Measurements from ENCODE around the gene ARFGAP1.

Gene ARFGAP1

DNA sequence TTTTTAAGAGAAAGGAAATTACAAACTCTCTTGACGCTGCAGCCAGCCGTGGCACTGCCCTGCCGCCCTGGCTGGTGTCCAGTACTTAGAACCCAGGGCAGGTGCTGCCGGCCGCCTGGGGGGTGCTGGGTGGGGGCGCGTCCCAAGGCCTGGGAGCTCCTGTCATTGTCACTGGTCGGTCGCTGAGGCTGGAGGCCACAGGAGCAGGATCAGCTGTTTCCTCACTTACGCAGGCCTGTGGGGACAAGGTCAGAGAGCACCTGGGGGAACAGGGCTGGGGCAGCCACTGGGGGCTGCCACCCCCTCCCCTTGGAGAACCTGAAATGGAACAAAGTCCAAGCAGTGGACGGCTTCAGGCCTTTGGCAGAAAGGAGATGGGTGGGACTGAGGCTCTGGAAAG is 31.3 kb upstream of the ARFGAP1 start:
- Histone ChIP-seq H3K27ac (ENCODE audit: low read length) (no peak overlapping the region), H3K36me3 (replicated peaks; ENCODE audit: low read depth, low read length) (no peaks in the 10 kb centered on the region), H3K4me1 (ENCODE audit: low read length) (no peaks in the 10 kb centered on the region), H3K79me2 (ENCODE audit: low read length) (no peaks in the 10 kb centered on the region), H3K4me3 (ENCODE audit: low read length) (no peak overlapping the region), H4K20me1 (ENCODE audit: insufficient read depth, low read length) (no peaks in the 10 kb centered on the region), H3K27me3 (ENCODE audit: low read depth, low read length) (no peaks in the 10 kb centered on the region), H3K9ac (ENCODE audit: low read length) (no peak overlapping the region), H2AFZ (ENCODE audit: low read depth, low read length) (no peak overlapping the region), H3K9me3 (ENCODE audit: insufficient read depth, low read length) (no peaks in the 10 kb centered on the region), H3K4me2 (ENCODE audit: low read length) (no peak overlapping the region)
- TF ChIP-seq EZH2phosphoT487 (IDR thresholded peaks at IDR 0.05; ENCODE audit: low read depth), result no peak
- TF ChIP-seq CTCF (IDR thresholded peaks at IDR 0.05; ENCODE audit: low read depth, low read length), result no peak

GRCh38 chr20:63242736-63243135 is 29.9 kb upstream of the ARFGAP1 start:
- Histone ChIP-seq H3K36me3 (replicated peaks; ENCODE audit: low read depth, low read length) (no peaks in the 10 kb centered on the region), H3K27me3 (ENCODE audit: low read depth, low read length) (no peaks in the 10 kb centered on the region), H3K27ac (ENCODE audit: low read length) (no peak overlapping the region), H2AFZ (ENCODE audit: low read depth, low read length) (no peak overlapping the region), H3K4me1 (ENCODE audit: low read length) (no peaks in the 10 kb centered on the region), H4K20me1 (ENCODE audit: insufficient read depth, low read length) (no peaks in the 10 kb centered on the region), H3K4me2 (ENCODE audit: low read length) (no peak overlapping the region), H3K4me3 (ENCODE audit: low read length) (no peak overlapping the region), H3K9me3 (ENCODE audit: insufficient read depth, low read length) (no peaks in the 10 kb centered on the region), H3K79me2 (ENCODE audit: low read length) (no peaks in the 10 kb centered on the region), H3K9ac (ENCODE audit: low read length) (no peak overlapping the region)
- TF ChIP-seq CTCF (IDR thresholded peaks at IDR 0.05; ENCODE audit: low read depth, low read length) (no peak), EZH2phosphoT487 (IDR thresholded peaks at IDR 0.05; ENCODE audit: low read depth) (no peak)

- H3K4me1 ChIP-seq (ENCODE audit: low read length), result no peaks in the 10 kb centered on the region
- H3K9ac ChIP-seq (ENCODE audit: low read length), result no peak overlapping the region
- TF ChIP-seq EZH2phosphoT487 (IDR thresholded peaks at IDR 0.05; ENCODE audit: low read depth) (no peak), CTCF (IDR thresholded peaks at IDR 0.05; ENCODE audit: low read depth, low read length) (no peak)
Observed at GRCh38 chr20:63243604-63244247, 28.9 kb upstream of the ARFGAP1 start.

DNA sequence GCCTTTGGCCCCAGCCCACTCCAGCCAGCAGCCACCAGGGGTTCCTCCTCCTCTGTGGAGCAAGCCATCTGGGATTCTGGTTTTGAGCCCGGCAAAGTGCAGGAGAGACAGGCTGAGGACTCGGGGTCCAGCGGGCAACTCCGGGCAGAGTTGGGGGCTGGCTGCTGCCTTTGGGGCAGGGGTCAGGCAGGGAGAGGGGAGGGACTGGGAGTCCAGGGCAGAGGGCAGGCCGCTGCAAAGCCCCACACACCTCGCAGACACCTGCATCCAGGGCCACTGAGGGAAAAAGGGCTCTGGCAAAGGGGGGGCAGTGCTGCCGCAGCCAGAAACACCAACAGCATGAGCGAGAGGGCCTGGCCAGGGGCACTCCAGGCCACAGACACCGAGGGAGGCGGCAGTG is 28.1 kb upstream of the ARFGAP1 start:
- H3K27me3 ChIP-seq (ENCODE audit: low read depth, low read length), result no peaks in the 10 kb centered on the region
- H3K4me2 ChIP-seq (ENCODE audit: low read length), result no peak overlapping the region
- H3K27ac ChIP-seq (ENCODE audit: low read length), result no peak overlapping the region
- no peaks in the 10 kb centered on the region for H3K79me2 ChIP-seq (ENCODE audit: low read length)
- H3K4me3 ChIP-seq (ENCODE audit: low read length), result no peak overlapping the region
- no peak overlapping the region for H3K9ac ChIP-seq (ENCODE audit: low read length)
- H3K9me3 ChIP-seq (ENCODE audit: insufficient read depth, low read length), result no peaks in the 10 kb centered on the region
- no peaks in the 10 kb centered on the region for H3K36me3 ChIP-seq (replicated peaks; ENCODE audit: low read depth, low read length)
- no peaks in the 10 kb centered on the region for H3K4me1 ChIP-seq (ENCODE audit: low read length)
- TF ChIP-seq EZH2phosphoT487 (IDR thresholded peaks at IDR 0.05; ENCODE audit: low read depth) (no peak), CTCF (IDR thresholded peaks at IDR 0.05; ENCODE audit: low read depth, low read length) (no peak)
- H2AFZ ChIP-seq (ENCODE audit: low read depth, low read length), result no peak overlapping the region
- H4K20me1 ChIP-seq (ENCODE audit: insufficient read depth, low read length), result no peaks in the 10 kb centered on the region

More at GRCh38 chr20:63243604-63244247, 28.9 kb upstream of the ARFGAP1 start:
- Histone ChIP-seq H4K20me1 (ENCODE audit: insufficient read depth, low read length) (no peaks in the 10 kb centered on the region), H3K79me2 (ENCODE audit: low read length) (no peaks in the 10 kb centered on the region), H3K27me3 (ENCODE audit: low read depth, low read length) (no peaks in the 10 kb centered on the region), H3K27ac (ENCODE audit: low read length) (no peak overlapping the region), H2AFZ (ENCODE audit: low read depth, low read length) (no peak overlapping the region), H3K9me3 (ENCODE audit: insufficient read depth, low read length) (no peaks in the 10 kb centered on the region), H3K36me3 (replicated peaks; ENCODE audit: low read depth, low read length) (no peaks in the 10 kb centered on the region), H3K4me2 (ENCODE audit: low read length) (no peak overlapping the region), H3K4me3 (ENCODE audit: low read length) (no peak overlapping the region)
